HL-60 (cell line): Measurements from ENCODE around the gene ADGRL2.

ENCODE experiments used
- DNase-seq, 2 experiments: peaks; one replicate each; pipeline ENCODE4 v3.0.0-alpha.2; 2010 to 2020; ENCODE audit warnings: low read depth in 1 of 2, low spot score in 1 of 2
- H3K27ac ChIP-seq: fragments of 250-450 bp; sonication (Bioruptor Pico); replicated peaks from 2 replicates; pipeline ENCODE4 v1.5.1; 2020; ENCODE audit warnings: mild to moderate bottlenecking, moderate library complexity
- H3K27me3 ChIP-seq: fragments of 250-450 bp; sonication (Bioruptor Pico); 2 replicates; pipeline ENCODE4 v1.5.1; 2021; ENCODE audit warnings: mild to moderate bottlenecking, moderate library complexity; ENCODE audit not compliant: insufficient read depth, poor library complexity, severe bottlenecking
- H3K4me3 ChIP-seq: replicated peaks from 2 replicates; pipeline ENCODE4 v1.5.1; 2011; ENCODE audit warnings: mild to moderate bottlenecking, control low read depth, low read length; ENCODE audit not compliant: insufficient read depth
- CTCF ChIP-seq: IDR thresholded peaks from one replicate; pipeline ENCODE4 v1.5.1; 2011; ENCODE audit warnings: low read length, control low read depth, inconsistent platforms; ENCODE audit not compliant: insufficient read depth
- GABPA ChIP-seq: IDR thresholded peaks from 2 replicates; pipeline ENCODE4 v1.6.1; 2012; ENCODE audit warnings: low read depth
- POLR2AphosphoS5 ChIP-seq: IDR thresholded peaks from 2 replicates; pipeline ENCODE4 v1.6.1; 2012; ENCODE audit warnings: low read depth
- SPI1 ChIP-seq: IDR thresholded peaks from 2 replicates; pipeline ENCODE4 v1.6.1; 2012; ENCODE audit warnings: low read depth, mild to moderate bottlenecking, borderline replicate concordance
- TF ChIP-seq, protein P1 (sequence below): IDR thresholded peaks from 2 replicates; pipeline ENCODE4 v1.6.1; 2012; ENCODE audit warnings: low read depth; ENCODE audit not compliant: insufficient replicate concordance

Gene ADGRL2

DNA sequence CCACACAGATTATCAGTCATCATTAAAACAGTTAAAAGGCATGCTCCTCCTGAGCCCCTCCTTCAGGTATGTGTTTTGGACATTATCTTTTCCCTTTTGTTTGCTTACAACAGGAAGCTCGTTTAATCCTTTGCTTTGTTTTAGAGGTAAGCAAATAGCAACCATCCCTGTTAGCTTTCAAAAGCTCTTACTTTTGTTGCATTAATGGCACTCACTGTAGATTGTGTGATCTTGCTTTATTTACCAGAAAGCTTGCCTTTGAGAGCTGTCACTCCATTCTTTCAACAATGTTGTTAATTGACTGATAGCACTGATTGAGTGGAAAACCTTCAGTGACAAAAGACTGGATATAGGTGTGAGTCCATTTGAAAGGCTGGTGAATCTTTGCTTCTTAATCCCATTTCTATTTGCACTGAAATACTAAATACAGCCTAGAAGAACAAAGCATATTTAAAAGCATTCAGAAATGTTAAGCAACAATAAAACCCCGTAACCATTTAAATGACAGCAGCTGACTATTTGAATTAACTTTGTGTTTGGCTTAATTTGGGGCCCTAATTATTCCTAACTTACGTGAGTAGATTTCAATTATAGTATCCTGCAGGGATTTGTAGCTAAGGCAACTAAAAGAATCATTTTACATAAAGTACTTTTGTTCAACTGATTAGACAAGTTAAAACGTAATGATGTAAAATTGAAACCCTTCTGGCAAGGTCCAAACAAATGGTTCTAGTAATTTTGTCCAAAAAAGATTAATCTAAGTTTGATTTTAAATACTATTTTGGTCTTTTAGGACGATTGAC is 48.3 kb downstream of the ADGRL2 start:
- Histone ChIP-seq H3K27ac (no peak overlapping the region), H3K27me3 (no peaks in the 10 kb centered on the region), H3K4me3 (no peak overlapping the region)
- TF ChIP-seq, protein P1, sequence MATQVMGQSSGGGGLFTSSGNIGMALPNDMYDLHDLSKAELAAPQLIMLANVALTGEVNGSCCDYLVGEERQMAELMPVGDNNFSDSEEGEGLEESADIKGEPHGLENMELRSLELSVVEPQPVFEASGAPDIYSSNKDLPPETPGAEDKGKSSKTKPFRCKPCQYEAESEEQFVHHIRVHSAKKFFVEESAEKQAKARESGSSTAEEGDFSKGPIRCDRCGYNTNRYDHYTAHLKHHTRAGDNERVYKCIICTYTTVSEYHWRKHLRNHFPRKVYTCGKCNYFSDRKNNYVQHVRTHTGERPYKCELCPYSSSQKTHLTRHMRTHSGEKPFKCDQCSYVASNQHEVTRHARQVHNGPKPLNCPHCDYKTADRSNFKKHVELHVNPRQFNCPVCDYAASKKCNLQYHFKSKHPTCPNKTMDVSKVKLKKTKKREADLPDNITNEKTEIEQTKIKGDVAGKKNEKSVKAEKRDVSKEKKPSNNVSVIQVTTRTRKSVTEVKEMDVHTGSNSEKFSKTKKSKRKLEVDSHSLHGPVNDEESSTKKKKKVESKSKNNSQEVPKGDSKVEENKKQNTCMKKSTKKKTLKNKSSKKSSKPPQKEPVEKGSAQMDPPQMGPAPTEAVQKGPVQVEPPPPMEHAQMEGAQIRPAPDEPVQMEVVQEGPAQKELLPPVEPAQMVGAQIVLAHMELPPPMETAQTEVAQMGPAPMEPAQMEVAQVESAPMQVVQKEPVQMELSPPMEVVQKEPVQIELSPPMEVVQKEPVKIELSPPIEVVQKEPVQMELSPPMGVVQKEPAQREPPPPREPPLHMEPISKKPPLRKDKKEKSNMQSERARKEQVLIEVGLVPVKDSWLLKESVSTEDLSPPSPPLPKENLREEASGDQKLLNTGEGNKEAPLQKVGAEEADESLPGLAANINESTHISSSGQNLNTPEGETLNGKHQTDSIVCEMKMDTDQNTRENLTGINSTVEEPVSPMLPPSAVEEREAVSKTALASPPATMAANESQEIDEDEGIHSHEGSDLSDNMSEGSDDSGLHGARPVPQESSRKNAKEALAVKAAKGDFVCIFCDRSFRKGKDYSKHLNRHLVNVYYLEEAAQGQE, result no peak
- TF ChIP-seq GABPA (no peak), SPI1 (no peak), POLR2AphosphoS5 (no peak)
- DNase-seq, result no peak

GRCh38 chr1:81850031-81850430 is 49.3 kb downstream of the ADGRL2 start:
- no peak for DNase-seq
- TF ChIP-seq GABPA, result no peak
- no peak overlapping the region for H3K4me3 ChIP-seq
- H3K27ac ChIP-seq, result no peak overlapping the region
- no peaks in the 10 kb centered on the region for H3K27me3 ChIP-seq

DNA sequence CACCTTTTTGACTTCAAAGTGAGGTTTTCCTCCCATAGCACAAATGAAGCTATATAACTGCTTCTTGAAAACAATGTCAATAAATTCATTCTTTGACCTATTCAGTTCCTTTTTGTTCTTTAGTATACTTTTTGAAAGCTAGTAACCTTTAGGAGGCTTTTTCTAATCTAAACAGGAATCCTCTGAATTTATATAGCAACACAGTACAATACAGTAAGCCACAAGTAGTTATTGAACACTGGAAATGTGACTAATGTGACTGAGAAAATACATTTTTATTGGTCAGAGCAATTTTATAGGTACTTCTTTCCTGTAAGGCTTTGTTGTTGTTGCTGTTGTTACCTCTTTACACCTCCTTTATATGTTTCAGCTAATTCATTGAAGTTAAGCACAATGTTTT is 49.8 kb downstream of the ADGRL2 start:
- no peak for DNase-seq
- TF ChIP-seq CTCF (no peak), GABPA (no peak), SPI1 (no peak), POLR2AphosphoS5 (no peak)
- TF ChIP-seq, protein P1, result no peak
- Histone ChIP-seq H3K4me3 (no peak overlapping the region), H3K27ac (no peak overlapping the region), H3K27me3 (no peaks in the 10 kb centered on the region)

DNA sequence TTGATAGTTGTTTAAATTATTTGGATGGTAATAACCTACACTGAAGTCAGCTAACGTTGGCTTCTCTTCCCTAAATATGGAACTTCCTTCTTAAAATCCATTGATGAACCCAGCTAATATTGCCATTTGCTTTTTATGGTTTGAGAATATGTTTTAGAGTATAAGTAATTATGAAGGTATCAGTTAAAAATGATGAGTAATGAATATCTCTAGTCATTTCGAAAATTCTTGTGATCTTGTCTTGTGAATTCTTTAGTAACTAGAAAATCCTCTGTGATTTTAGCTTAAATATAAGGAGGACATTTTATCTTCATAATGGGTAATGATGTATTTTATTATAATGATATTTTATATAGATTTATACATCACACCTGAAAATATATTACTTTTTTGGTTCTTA is 50.5 kb downstream of the ADGRL2 start:
- no peak for DNase-seq
- Histone ChIP-seq H3K4me3 (no peak overlapping the region), H3K27ac (no peak overlapping the region), H3K27me3 (no peaks in the 10 kb centered on the region)
- TF ChIP-seq CTCF (no peak), SPI1 (no peak), GABPA (no peak), POLR2AphosphoS5 (no peak)
- TF ChIP-seq, protein P1, result no peak
